UCSD-AML1 (cell line): ENCODE measurements around the gene CSH2.
"Not testable (repeated sequence)": the region's sequence is repeated elsewhere in the genome, so short reads cannot be mapped to it uniquely, and the experiment has no call there.

Experiments used
- DNase-seq: peaks from one replicate; lab custom pipeline; 2025; ENCODE audit not compliant: unreplicated experiment; lab: John Stamatoyannopoulos, UW

Gene CSH2

DNA sequence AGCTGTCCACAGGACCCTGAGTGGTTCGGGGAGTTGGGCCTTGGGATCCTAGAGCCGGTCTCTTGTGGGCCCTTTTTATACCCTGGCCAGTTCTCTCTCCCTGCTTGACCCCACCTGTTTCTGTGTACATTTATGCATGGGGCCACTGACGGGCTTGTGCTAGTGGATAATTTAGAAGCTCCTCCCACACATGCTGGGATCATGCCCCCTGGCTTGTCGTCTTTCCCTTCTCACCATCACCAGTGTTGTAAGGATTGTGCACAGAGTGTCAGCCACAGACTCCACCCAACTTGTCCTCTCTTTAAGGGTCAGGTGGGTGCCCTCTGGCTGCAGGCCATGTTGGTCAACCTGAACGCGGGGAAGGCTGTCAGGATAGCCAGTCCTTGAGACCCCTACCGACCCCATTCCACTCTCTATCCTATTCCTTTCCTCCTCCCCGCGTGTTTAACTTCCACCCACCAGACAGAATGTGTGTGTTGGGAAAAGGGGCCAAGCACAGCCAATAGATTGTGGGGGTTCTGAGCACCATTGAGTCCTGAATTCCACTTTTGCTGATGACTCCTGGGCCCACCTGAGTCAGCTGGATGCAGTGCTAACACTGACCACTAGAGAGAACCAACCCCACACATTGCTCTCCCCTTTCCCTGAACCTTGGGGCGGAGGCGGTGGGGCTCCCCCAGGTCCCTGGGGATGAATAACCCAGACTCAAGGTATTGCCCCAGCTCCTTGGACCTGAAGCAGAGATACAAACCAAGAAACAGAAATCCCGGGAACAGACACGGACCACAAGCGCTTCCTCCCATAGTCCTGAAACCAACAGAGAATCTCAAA is 23.3 kb upstream of the CSH2 start, which contains the start of gene CSH1:
Gene CSH1 (minus strand): TSS at position 51 of the 831 bp plus-strand sequence. CDS start 63 bp downstream, outside the sequence.
- not testable (repeated sequence) for DNase-seq

DNA sequence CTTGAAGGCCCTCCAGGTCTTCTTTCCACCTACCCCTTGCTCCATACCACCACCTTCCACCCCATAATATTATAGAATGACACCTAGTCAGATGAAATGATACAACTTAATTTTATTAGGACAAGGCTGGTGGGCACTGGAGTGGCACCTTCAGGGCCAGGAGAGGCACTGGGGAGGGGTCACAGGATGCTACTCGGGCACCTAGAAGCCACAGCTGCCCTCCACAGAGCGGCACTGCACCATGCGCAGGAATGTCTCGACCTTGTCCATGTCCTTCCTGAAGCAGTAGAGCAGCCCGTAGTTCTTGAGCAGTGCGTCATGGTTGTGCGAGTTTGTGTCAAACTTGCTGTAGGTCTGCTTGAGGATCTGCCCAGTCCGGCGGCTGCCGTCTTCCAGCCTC is 21.3 kb upstream of the CSH2 start:
- not testable (repeated sequence) for DNase-seq

DNA sequence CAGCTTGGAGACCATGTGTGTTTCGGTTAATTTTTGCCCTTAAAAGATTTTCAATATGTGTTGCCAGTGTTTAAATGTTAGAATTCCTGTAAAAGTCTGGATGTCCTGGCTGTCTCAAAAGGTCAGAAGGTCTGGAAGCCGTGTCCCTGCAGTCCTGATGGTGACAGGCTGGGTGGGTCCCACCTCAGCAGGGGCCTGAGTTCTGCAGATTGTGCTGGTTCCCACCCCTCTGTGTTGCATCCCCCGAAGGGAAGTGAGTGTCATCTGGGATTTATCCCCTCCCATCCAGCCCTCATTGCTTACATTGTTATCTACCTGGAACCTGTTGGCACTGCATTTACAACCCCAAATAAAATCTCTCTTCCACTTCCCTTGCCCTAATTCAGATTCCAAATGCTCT is 20.5 kb upstream of the CSH2 start:
- not testable (repeated sequence) for DNase-seq

DNA sequence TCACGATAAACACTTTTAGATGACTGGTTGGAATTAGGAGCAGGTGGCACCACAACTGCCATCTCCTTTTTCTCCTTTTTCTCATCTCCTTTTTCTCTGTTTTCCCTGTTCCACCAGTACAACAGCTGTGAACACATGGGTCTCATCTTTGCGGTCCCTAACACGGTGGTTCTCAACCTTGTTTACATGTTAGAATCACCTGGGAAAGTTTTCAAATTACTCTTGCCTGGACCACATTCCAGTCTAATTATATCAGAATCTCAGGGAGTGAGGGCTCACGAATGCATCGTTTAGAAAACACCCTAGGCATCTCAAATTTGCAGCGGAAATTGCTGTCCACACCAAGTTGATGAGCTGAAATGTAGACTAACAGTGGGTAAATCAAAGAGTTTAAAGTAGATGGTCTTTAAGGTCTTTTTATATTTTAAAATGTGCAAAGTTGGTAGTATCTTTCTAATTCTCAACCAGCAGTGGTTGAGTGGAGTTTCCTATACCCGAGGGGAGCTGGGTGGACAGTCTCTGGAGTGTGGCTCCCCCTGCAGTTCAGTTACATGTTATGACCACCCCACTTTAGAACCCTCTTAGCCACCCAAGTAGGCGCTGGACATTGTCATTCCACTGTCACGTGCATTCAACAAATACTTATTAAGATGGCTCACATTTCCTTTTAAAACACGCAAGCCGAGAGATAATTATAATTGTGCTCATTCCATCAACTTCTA is 19.0 kb upstream of the CSH2 start:
- DNase-seq: not testable (repeated sequence)

DNA sequence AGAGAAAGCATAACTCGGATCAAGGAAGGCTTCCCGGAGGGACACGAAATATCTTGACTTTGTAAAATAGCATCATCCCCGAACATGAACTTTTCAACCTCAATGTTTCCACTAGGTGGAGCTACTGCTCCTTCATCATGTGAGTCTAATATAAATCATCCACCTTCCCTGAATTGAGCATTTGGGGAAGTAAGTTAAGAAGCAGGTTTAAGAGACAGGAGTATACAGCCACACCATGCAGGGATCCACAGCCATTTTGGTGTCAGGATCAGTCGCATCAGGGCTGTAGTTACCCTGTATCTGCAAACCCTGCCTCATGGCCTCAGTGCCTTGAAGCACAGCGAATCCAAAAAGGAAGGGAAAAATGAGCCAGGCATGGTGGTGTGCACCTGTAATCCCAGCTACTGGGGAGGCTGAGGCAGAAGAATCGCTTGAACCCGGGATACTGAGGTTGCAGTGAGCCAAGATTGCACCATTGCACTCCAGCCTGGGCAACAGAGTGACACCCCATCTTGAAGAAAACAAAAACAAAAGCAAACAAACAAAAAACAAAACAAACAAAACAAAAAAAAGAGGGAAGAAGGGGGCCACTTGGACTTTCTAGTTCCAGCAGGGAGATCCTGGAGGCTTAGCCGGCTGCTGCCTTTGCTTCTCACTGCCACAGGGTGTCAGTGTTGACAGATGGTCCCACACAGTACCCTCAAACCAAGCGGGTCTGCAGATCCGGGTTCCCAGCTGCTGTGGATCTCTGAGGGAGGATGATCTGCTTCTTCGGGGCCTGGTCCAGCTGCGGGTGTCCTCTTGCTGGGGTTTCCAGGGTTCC is 15.8 kb upstream of the CSH2 start:
- not testable (repeated sequence) for DNase-seq

DNA sequence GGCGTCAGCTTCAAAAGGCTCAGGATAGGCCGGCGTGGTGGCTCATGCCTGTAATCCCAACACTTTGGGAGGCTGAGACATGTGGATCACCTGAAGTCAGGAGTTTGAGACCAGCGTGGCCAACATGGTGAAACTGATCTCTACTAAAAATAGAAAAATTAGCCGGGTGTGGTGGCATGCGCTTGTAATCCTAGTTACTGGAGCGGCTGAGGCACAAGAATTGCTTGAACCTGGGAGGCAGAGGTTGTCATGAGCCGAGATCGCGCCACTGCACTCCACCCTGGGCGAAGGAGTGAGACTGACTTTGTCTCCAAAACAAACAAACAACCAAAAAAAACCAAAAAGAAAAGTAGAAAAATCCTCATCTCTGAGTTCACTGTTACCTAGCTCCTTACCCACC is 11.6 kb upstream of the CSH2 start:
- DNase-seq: not testable (repeated sequence)

DNA sequence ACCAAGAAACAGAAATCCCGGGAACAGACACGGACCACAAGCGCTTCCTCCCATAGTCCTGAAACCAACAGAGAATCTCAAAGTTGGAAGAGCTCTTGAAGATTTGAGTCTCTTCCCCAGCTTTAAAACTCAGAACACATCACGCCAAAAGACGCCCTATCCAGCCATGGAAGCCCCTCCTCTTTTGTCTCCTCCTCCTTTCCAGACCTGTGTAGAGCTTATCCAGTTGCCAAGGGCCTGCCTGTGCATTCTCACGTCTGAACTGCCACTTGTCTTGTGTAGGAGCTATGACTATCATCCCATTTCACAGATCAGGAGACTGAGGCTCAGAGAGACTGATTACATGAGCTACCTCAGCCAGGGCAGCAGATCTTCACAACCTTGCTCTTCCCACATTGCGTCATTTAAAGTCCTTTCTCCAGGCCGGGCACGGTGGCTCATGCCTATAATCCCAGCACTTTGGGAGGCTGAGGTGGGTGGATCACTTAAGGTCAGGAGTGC is 9.2 kb upstream of the CSH2 start:
- not testable (repeated sequence) for DNase-seq

DNA sequence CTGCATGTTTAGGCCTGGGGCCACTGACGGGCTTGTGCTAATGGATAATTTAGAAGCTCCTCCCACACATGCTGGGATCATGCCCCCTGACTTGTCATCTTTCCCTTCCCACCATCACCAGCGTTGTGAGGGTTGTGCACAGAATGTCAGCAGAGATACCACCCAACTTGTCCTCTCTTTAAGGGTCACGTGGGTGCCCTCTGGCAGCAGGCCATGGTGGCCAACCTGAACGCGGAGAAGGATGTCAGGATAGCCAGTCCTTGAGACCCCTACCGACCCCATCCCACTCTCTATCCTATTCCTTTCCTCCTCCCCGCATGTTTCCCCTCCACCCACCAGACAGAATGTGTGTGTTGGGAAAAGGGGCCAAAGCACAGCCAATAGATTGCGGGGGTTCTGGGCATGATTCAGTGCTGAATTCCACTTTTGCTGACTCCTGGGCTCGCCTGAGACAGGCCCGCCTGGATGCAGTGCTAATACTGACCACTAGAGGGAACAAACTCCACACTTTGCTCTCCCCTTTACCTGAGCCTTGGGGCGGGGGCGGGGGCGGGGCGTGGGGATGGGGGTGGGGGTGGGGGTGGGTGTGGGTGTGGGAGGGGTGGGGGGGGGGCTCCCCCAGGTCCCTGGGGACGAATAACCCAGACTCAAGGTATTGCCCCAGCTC is 8.6 kb upstream of the CSH2 start, which contains the start of gene GH2:
Gene GH2 (minus strand): TSS at position 10 of the 667 bp plus-strand sequence. CDS start 143 bp downstream, outside the sequence.
- peak; percentile 25 for DNase-seq

DNA sequence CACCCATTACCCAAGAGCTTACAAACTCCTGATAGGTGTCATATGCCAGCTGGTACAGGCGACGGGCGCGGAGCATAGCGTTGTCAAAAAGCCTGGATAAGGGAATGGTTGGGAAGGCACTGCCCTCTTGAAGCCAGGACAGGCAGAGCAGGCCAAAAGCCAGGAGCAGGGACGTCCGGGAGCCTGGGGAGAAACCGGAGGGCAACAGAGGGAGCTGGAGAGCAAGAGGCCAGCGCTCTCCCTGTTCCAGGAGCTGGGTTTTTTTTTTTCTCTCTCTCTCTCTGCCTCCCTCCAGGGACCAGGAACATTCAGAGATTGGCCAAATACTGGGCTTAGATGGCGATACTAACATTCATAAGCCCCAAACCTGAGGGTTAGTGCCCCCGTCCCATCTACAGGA is 7.9 kb upstream of the CSH2 start:
- DNase-seq: not testable (repeated sequence)

DNA sequence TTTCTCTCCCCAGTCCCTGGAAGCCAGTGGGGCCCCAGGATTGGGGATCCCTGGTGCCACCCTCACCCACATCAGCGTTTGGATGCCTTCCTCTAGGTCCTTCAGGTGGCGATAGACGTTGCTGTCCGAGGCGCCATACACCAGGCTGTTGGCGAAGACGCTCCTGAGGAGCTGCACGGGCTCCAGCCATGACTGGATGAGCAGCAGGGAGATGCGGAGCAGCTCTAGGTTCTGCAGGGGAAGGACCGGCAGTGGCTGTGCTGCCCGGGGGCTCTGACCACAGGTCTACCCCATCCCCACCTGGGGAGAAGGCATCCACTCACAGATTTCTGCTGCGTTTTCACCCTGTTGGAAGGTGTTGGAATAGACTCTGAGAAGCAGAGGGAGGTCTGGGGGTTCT is 7.2 kb upstream of the CSH2 start:
- DNase-seq: no peak

DNA sequence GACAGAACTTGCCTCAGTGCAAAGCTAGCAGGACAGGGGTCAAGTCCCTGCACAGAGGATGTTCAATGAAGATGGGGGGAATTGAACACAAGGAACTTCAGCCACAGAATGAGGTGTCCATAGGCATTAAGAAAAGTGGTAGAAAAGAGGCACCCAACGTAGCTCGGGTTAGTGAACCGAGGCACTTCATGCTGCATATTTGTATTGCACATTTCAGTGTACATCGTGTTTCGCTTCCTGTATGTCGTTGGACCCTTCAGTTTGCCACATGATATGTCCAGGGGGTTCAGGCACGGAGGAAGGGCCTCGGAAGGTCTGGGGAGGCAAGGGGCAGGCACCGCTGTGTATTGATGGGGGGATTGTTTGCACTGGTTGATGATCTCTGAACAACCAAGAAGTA is 4.9 kb upstream of the CSH2 start:
- DNase-seq: not testable (repeated sequence)

DNA sequence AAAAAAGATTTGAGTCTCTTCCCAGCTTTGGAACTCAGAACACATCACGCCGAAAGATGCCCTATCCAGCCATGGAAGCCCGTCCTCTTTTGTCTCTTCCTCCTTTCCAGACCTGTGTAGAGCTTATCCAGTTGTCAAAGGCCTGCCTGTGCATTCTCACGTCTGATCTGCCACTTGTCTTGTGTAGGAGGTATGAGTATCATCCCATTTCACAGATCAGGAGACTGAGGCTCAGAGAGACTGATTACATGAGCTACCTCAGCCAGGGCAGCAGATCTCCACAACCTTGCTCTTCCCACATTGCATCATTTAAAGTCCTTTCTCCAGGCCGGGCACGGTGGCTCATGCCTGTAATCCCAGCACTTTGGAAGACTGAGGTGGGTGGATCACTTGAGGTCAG is 1.2 kb upstream of the CSH2 start:
- not testable (repeated sequence) for DNase-seq

DNA sequence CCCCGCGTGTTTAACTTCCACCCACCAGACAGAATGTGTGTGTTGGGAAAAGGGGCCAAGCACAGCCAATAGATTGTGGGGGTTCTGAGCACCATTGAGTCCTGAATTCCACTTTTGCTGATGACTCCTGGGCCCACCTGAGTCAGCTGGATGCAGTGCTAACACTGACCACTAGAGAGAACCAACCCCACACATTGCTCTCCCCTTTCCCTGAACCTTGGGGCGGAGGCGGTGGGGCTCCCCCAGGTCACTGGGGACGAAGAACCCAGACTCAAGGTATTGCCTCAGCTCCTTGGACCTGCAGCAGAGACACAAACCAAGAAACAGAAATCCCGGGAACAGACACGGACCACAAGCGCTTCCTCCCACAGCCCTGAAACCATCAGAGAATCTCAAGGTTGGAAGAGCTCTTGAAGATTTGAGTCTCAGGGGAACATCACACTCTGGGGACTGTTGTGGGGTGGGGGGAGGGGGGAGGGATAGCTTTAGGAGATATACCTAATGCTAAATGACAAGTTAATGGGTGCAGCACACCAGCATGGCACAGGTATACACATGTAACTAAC is 667 bp upstream of the CSH2 start:
- not testable (repeated sequence) for DNase-seq

DNA sequence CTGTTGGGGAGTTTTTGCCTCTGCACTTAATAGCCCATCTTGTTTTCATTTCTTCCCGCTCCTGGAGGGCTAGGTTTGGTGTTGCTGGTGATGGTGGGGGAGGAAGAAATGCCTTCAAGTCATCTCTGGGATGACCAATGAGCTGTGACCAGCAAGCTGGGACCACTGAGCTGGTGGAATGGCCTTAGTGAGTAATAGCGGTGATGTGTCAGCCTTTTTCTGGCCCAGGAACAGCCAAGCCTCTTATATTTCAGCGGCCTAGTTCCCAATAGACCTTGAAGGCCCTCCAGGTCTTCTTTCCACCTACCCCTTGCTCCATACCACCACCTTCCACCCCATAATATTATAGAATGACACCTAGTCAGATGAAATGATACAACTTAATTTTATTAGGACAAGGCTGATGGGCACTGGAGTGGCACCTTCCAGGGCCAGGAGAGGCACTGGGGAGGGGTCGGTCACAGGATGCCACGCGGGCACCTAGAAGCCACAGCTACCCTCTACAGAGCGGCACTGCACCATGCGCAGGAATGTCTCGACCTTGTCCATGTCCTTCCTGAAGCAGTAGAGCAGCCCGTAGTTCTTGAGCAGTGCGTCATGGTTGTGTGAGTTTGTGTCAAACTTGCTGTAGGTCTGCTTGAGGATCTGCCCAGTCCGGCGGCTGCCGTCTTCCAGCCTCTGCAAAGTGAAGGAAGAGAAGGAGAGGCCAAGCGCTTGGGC is 1.7 kb downstream of the CSH2 start:
- not testable (repeated sequence) for DNase-seq

DNA sequence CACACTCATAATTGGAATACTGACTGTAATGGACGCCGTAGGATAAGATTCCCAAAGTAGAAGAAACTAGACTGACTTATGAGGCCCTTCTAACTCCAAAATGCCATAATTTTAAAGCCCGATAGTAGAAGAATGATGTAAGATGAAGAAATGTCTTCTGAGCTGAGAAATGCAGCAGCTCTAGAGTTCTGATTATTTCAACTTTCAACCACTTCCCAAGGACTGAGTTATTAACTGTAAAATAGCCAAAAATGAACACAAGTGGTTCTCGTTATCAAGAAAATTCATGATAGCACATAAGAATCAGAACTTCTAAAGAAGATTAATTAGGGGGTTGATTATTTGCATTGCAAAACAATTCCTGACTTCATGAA is 3.2 kb downstream of the CSH2 start:
- not testable (repeated sequence) for DNase-seq

DNA sequence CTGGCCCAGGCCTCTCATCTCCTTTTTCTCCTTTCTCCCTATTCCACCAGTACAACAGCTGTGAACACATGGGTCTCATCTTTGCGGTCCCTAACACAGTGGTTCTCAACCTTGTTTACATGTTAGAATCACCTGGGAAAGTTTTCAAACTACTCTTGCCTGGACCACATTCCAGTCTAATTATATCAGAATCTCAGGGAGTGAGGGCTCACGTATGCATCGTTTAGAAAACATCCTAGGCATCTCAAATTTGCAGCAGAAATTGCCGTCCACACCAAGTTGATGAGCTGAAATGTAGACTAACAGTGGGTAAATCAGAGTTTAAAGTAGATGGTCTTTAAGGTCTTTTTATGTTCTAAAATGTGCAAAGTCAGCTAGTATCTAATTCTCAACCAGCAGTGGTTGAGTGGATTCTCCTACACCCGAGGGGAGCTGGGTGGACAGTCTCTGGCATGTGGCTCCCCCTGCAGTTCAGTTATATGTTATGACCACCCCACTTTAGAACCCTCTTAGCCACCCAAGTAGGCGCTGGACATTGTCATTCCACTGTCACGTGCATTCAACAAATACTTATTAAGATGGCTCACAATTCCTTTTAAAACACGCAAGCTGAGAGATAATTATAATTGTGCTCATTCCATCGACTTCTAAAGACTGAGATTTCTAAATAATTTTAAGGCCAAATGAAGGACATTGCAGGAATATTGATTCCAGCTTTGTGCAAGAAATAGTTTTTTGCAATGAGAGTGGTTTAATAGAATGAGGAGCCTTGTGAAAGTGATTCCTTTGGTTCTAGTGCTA is 3.8 kb downstream of the CSH2 start:
- not testable (repeated sequence) for DNase-seq

DNA sequence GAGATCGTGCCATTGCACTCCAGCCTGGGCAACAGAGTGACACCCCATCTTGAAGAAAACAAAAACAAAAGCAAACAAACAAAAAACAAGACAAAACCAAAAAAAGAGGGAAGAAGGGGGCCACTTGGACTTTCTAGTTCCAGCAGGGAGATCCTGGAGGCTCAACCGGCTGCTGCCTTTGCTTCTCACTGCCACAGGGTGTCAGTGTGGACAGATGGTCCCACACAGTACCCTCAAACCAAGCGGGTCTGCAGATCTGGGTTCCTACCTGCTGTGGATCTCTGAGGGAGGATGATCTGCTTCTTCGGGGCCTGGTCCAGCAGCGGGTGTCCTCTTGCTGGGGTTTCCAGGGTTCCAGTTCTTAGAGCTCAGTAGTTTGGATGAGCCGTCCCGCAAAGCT is 6.9 kb downstream of the CSH2 start:
- DNase-seq: not testable (repeated sequence)

DNA sequence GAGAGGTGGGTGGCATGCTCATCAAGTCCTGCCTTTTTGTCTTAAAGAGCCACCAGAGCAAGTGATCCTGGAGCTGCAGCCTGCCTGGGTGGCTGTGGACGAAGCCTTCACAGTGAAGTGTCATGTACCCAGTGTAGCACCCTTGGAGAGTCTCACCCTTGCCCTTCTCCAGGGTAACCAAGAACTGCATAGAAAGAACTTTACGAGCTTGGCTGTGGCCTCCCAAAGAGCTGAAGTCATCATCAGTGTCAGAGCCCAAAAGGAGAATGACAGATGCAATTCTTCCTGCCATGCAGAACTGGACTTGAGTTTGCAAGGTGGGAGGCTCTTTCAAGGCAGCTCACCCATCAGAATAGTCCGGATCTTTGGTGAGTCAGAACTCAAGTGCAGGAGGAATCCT is 14.2 kb downstream of the CSH2 start:
- DNase-seq: no peak

DNA sequence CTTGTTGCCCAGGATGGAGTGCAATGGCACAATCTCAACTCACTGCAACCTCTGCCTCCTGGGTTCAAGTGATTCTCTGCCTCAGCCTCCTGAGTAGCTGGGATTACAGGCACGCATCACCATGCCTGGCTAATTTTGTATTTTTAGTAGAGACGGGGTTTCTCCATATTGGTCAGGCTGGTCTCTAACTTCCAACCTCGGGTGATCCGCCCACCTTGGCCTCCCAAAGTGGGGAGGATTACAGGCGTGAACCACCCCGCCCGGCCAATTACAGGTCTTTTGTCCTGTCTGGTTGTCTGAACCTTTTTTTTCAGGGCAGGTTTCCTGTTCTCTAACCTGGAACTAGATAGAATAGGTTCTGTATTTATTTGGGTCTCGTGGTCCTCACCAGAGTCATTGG is 17.1 kb downstream of the CSH2 start:
- DNase-seq: not testable (repeated sequence)
